GM21528 (cell line): ENCODE data around the gene DACH2.

ENCODE experiments used
- ATAC-seq: cut with Tn5 transposase; IDR thresholded peaks from one replicate; pipeline ENCODE4 v1.9.1; 2021; ENCODE audit warnings: mild to moderate bottlenecking, moderate library complexity; ENCODE audit not compliant: unreplicated experiment, low FRiP score

The DACH2 gene

GRCh38 chrX:86714441-86714840 is 566.2 kb downstream of the DACH2 start:
- ATAC-seq: no peak

- ATAC-seq: no peak
Measured at GRCh38 chrX:86724277-86724676, 576.0 kb downstream of the DACH2 start.

GRCh38 chrX:86747091-86747490 is 598.8 kb downstream of the DACH2 start:
- ATAC-seq: no peak

- no peak for ATAC-seq
Measured at GRCh38 chrX:86805241-86805640, 657.0 kb downstream of the DACH2 start.

- no peak for ATAC-seq
Measured at GRCh38 chrX:86806786-86807185, 658.5 kb downstream of the DACH2 start.

- ATAC-seq: no peak
Measured at GRCh38 chrX:86809651-86810050, 661.4 kb downstream of the DACH2 start.

GRCh38 chrX:86829786-86830185 is 681.5 kb downstream of the DACH2 start:
- no peak for ATAC-seq

- ATAC-seq: no peak
Measured at GRCh38 chrX:86830685-86831084, 682.4 kb downstream of the DACH2 start.

- no peak for ATAC-seq
Measured at GRCh38 chrX:86845101-86845500, 696.9 kb downstream of the DACH2 start.
